HG02870 (cell line): ENCODE results near the gene CLVS2.

Source experiments
- ATAC-seq: cut with Tn5 transposase; IDR thresholded peaks from one replicate; pipeline ENCODE4 v1.9.1; 2021; ENCODE audit warnings: mild to moderate bottlenecking, moderate library complexity; ENCODE audit not compliant: unreplicated experiment

The CLVS2 gene

DNA sequence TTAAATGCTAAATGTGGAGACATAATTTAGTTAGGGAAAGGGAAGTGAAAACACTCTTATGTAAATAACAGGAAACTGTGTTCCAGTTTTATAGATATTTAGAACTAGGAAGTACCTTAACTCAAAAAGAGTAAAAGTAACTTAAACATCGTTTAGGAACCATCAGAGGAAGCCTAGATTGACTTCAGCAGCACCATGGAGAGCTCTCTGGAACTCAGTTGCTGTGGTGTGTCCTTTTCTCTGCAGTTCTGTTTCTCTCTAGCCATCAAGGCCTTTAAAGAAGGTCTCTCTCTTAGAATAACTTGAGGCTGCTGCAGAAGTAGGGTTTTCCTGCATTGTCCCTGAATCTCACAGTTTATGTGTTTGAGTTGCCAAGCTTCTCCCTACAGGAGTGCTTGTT, 26.9 kb downstream of the CLVS2 start:
- ATAC-seq: no peak

DNA sequence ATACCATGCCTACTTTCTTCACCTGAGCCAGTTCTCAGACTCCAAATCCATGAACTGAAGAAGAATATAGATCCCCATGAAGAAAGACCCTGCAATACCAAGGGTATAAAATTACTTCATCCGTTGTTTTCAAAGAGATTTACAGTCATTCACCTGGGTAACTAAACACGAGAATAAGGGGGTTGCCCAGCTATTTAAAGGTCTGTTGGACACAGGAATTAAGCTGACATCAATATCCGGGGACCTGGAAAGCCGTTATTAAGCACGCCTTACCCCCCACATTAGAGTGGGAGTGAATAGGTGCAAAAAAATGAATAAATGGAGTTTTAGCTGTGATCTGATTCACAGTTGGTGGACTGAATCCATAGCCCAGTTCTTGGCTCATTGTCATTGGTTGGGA, 28.9 kb downstream of the CLVS2 start:
- ATAC-seq: no peak

DNA sequence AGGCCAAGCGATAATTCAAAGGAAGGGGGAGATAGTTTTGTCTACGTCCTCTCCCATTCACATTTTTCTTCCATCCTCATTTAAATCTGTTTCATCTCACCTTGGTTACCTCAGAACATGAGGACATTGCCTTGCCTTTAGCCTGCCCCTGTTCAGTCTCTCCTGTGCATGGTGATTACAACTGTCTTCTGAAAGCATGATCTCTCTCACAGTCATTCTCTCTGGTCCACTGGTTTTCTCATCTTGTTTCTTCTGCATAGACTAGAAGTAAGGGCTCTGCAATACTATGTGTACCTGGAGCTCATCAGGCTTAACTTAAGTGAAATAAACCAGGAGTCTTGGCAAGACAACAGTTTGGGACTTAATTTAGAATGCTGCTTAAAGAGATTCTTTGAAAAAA, 31.4 kb downstream of the CLVS2 start:
- no peak for ATAC-seq

DNA sequence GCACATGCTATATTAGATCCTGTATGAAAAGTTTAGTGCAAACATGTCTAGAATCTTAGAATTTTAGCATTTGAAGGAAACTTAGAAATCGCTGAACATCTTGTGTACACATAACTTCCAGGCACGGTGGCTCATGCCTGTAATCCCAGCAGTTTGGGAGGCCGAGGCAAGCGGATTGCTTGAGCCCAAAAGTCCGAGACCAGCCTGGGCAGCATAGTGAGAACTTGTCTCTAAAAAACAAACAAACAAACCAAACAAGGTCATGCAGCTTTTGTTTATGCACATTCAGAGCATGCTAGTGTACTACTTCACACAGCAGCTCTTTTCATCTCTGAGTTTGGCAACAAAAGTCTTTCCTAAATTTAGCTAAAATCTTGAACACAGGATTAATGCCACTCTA, 32.2 kb downstream of the CLVS2 start:
- no peak for ATAC-seq

DNA sequence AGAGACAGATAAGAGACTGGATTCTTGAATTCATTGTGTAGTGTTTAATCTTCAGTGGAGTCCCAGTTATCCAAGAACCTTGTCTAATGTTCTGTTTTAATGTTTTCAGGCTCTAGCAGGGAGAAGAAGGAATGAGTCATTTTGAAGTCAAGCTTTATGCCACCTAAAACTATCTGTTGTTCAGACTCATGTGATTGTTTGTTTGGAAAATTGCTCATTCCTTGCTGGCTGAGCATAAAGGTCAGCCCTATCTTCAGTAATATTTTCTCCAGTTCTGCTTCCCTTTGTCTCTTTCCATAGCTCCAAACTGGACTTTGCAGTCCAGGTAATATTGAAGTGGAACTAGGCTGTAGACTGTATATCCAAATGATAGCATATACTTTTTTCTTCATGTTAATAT, 34.2 kb downstream of the CLVS2 start:
- no peak for ATAC-seq

DNA sequence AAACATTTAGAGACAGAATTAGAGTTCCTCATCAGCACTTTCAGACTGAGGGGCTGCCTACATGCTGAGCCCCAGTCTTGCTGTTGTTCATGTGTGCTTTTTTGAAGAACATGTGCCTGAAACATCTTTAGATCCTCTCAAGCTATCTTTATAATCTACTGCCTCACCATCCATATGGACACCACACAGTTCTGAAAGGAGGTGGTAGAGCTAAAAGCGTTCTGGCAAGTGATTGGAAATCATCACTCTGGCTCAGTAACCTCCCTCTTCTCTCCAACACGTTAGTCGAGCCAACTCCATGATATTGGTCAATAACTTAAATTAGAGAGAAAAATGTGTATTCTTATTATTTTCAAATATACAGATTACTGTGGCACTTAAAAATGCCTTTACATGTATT, 40.6 kb downstream of the CLVS2 start:
- ATAC-seq: no peak

DNA sequence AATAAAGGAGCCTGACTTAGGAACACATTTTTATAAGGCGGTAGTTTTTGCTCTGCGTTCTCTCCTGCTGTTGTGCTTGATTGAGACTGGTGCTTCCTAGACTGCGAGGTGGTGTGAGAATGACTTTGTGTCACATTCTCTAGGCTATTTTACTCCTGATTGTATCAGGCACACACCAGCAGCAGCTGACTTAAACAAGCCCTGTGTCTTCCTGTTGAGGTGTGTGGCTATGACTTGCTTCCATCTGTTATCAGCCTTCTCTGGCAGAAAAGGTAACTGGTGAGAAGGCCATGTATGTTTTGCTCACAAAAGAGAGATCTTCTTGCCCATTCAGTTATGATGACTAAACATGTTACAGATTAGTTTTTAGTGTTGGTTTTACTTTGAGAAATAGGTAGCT, 43.4 kb downstream of the CLVS2 start:
- ATAC-seq: no peak

DNA sequence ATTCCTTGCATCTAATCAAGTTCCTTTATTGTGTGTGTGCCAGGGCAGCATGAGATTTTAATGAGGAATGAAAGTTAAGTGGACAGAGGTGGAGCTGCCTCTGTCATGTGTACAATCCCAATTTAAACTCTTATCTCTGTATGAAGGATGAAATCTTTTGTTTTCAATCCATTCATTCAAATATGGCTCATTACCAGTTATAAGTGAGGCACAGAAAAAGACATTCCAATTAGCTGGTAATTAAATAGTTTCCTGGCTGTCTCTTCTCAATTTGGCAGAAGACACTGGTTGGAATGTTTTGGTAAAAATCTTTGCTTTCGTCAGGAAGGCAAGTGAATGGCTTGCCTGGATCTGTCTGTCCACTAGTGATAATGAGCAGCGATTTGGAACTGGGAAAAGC, 46.4 kb downstream of the CLVS2 start:
- ATAC-seq: no peak

DNA sequence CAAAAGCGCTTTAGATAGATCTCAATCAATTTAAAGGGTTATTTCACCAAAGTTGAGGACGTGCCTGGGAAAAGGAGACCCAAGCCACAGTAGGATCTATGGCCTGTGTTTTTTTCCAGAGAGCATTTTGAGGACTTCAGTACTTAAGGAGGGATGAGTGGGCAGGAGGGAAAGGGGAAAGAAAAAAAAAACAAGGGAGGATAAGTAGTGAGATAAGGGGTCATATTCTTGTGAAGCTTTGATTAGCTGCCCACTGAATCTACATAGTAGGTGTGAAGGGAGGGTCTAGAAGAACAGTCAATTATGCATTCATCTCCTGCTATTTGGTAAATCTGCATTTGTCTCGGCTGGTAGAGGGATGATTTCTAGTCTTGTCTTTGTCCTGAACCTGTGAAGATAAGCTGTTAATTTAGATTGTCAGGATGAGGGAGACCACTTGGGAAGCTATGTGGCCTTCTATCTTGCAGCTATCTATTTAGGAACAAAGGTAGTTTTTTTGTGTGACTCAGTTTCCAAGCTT, 48.4 kb downstream of the CLVS2 start:
- no peak for ATAC-seq

DNA sequence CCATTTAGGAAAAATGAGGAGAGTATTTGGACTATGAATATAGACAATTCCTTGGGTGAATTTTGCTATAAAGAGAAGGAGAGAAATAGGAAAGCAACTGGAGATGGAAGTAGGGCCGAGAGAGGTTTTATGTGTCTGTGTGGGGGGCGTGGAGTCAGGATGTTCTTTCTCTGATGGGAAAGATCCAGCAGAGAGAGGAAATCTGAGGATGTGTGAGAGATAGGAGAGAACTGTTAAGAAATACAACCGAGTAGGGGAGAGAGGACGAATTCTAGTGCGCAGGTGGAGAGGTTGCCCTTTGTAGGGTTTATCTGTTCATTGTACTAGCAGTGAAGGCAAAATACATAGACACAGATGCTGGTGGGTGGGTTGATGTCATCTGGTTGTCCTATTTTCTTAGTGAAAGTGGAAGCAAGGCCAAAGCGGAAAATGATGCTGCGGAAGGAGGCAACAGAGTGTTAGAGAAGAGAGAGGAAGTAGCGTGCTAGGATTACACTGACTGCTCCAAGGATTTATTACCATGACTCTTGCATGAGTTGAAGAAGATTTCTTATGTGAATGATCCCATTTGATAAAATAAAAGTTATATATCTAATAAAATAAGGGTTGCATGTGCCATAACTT, 57.7 kb downstream of the CLVS2 start:
- no peak for ATAC-seq

DNA sequence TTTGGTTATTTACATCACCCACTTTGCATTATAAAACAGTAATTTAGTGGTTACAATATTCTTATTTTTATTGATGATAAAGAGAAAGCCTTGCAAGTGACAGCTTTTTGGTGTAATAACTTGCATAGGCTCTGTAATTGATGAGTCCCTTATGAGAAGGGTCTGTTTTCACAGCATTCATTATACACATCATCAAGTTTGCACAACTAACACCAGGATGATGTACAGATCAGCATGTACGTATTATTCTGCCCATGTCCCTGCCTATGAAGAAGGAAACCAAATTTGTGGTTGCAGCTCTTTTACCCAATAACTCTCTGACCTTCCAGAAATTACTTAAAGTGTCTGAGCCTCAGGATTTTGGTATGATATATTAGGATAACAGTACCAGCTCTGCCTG, 59.2 kb downstream of the CLVS2 start:
- ATAC-seq: no peak

DNA sequence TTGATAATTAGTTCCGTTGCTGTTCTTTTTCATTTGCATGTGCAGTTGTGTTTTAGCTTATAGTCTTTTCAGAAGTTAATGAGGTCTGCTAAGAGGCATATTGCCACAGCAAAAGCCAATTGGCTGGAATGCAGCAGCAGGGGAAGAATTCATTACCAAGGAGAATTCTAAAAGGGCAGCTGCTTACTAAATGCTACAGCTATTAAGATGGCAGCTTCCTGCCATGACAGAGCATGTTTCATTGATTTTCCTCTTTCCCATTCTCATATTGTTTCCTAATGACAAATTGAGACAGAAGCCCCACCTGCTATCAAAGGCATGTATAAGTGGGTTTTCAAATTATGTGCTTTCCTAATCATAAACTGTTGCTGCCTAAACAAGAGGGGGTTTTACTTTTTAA, 66.6 kb downstream of the CLVS2 start:
- ATAC-seq: no peak

DNA sequence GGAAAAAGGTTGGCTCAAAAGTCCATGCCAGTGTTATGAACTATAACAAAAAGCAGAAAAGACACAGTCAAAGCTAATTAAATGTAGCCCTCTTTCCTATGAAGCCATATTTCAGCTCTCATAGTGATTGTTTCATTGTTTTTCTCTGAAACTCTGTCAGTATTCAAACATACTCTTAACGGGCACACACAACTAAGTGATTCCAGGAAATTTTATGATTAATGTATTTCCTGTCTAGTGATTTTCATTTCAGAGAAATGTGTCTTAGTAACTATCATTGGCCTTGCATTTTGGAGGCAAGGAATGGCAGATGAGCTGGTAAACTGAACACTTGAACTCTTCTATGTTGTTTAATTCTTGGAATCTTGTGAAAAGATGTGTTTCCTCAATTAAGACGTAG, 68.0 kb downstream of the CLVS2 start:
- no peak for ATAC-seq

DNA sequence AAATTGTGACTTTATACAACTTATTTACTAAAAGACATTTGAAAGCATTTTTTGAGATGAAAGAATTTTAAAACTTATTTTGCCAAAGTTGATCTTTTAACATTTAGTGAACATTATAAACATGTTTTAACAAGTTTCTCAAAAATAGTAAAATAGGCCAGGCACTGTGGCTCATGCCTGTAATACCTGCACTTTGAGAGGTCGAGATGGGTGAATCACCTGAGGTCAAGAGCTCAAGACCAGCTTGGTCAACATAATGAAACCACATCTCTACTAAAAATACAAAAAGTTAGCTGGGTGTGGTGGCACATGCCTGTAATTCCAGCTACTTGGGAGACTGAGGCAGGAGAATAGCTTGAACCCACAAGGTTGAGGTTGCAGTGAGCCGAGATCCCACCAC, 78.6 kb downstream of the CLVS2 start:
- no peak for ATAC-seq

DNA sequence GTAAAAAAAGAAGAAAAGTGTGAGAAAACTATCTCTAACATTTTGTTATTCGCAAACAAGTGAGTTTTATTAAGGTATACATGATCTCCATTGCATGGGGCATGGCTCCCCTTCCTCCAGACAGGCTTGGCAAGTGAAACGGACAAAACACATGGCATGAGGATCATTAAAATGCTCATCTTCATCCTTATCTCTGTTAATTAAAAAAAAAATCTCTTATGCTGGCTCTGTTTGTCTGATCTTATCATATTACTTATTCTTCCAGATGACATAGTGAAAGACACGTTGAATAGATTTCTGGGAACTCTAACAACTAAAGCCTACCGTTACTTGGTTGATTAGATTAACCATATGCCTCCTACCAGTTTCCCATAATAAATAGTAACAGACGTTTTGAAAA, 89.4 kb downstream of the CLVS2 start:
- ATAC-seq: no peak

DNA sequence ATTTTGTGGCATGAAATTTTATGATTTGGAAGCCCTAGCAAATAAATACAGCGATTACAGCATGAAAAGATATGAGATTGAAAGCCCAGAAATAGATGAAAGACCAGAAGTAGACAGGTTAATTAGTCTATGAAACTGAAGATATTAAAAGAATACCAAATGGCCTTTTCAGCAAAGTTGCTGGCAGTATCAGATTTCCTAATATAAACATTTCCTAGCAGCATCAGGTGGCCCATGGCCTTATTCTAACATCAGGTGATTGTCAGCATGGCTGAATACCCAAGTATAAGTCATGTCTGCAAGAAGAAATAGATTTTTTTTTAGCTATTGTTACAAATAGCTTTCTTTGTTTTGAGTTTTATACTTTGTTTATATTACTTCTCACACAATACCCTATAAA, 93.2 kb downstream of the CLVS2 start:
- ATAC-seq: no peak

DNA sequence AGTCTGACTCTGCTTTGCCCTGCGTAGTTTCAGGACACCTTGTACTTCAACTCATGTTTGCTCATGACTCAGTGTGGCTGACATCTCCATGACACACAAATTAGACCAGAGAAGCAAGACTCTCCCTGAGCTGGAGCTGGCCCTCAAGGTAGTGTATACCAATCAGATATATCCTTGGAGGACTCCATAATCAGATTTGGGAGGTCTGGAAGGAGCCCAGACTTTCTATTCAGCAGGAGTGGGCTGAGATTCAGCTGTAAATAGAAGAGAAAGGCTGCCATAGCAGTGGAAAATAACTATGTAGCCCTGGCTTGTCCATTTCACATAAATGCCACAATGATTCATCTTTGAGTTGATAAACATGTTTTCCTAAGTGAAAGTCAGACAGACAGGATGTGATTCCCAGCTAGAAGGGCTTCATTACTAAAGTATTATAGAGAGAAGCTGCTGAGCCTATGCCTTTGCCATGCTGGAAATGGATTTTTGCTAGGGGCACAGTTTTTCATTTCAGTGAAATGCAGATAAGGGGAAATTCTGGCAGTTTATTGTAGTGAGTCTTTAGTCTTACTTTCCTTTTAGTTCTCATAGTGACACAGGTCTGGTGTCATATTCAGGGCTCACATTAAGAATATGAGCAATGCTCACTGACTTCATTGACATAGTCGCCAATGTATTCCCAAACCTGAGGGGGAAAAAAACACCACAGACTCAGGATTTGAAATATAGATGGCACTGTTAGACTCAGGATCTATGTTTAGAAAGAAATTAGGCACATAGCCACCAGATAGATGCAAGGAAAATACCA, 95.3 kb downstream of the CLVS2 start:
- no peak for ATAC-seq

DNA sequence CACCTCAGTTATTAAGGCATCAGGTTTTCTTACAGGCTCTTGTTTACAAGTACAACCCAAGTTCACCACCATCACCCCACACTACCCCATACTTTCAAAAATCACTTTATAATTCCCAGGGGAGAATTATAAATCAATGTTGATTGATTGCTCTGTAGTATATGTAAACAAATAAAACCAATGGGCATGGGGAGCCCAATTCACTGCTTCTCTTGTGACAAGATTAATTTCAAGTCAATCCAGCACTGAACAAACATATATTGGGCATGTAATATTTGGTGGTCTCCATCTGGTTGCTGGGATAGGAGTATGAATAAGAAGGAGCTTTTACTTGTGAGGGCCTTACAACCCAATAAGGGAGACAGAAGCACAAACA, 95.8 kb downstream of the CLVS2 start:
- ATAC-seq: no peak

DNA sequence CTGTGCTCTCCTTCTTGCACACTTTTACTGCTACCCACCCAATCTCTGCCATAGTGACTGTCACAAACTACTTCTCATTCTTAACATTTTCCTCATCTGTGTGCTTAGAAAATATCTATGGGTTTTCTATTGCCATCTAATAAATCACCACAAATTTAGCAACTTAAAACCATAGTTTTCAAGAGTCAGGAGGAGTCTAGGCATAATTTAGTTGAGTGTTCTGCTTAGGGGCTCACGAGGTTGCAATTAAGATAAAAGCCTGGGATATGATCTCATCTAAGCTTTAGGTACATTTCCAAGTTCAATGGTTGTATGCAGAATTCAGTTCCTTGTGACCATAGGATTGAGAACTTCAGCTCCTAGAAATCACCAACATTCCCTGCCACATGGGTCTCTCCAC, 98.8 kb downstream of the CLVS2 start:
- ATAC-seq: no peak

DNA sequence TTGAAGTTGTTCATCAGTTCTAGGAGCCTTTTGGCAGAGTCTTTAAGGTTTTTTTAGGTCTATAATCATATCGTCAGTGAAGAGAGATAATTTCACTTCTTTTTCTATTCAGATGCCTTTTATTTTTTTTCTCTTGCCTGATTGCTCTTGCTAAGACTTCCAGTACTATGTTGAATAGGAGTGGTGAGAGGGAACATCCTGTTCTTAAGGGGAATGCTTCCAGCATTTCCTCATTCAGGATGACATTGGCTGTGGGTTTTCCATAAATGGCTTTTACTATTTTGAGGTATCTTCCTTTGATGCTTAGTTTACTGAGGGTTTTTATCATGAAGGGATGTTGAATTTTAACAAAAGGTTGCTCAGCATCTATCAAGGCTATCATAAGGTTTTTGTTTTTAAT, 109.5 kb downstream of the CLVS2 start:
- ATAC-seq: no peak

DNA sequence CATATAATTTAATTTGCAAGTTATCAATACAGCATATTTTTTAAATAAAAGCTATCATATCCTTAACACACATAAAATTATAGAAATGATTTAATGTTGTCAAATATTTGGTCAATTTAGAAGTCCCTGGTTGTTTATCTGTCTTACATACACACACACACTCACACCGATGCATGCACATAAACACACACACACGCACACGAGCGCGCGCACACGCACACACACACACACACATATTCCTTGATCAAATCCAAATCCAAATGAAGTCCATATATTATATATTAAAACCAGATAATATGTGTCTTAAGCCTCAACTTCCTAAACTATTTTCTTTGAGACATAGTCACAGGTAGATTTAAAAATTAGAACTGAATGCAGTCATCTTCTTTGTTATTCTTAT, 120.3 kb downstream of the CLVS2 start:
- no peak for ATAC-seq

DNA sequence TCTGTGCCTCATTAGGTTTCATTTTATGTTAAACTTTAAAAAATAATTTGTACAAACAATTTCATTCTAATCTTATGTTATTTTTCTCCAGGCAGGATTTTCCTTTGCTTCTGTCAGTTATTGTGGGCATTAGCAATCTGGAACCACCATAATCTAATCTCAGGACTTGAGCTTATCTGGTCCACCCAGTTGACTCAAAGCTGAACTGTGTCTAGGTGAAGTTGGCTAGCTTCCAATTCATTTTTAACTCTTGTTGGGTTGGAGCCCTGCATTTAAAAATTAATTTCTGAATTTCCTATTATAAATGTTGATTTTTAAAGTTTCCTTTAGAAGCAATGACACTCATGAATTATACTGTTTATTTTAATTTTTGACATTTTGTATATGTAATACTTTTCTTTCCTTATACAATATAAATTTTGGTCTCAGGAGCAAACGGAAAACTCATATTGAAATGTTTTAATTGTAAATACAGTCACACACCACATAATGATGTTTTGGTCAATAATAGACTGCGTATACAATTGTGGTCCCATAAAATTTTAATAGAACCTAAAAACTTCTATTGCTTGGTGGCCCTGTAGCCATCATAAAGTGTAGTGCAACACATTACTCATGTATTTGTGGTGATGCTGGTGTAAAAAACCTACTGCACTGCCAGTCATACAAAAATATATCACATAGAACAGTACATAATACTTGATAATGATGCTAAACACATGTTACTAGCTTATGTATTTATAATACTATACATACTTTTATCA, 121.3 kb downstream of the CLVS2 start:
- ATAC-seq: no peak
